ENCODE data around the gene XCL2.

XCL2 gene

GRCh38 chr1:168535536-168535935 is 8.3 kb downstream of the XCL2 start:
- H3K36me3 ChIP-seq (ENCODE audit: insufficient read depth, low read length): no peaks in the 10 kb centered on the region
- peak; percentile 98 for ATAC-seq (ENCODE audit: insufficient read depth, low read depth)
- TF ChIP-seq, protein P1, sequence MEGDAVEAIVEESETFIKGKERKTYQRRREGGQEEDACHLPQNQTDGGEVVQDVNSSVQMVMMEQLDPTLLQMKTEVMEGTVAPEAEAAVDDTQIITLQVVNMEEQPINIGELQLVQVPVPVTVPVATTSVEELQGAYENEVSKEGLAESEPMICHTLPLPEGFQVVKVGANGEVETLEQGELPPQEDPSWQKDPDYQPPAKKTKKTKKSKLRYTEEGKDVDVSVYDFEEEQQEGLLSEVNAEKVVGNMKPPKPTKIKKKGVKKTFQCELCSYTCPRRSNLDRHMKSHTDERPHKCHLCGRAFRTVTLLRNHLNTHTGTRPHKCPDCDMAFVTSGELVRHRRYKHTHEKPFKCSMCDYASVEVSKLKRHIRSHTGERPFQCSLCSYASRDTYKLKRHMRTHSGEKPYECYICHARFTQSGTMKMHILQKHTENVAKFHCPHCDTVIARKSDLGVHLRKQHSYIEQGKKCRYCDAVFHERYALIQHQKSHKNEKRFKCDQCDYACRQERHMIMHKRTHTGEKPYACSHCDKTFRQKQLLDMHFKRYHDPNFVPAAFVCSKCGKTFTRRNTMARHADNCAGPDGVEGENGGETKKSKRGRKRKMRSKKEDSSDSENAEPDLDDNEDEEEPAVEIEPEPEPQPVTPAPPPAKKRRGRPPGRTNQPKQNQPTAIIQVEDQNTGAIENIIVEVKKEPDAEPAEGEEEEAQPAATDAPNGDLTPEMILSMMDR (IDR thresholded peaks at IDR 0.05; ENCODE audit: borderline replicate concordance, extremely low read depth, low read length, poor library complexity, severe bottlenecking): no peak
- TF ChIP-seq EZH2 (IDR thresholded peaks at IDR 0.05; ENCODE audit: borderline replicate concordance, low read depth, low read length, severe bottlenecking): no peak
- H3K79me2 ChIP-seq (ENCODE audit: insufficient read depth, low read length): no peaks in the 10 kb centered on the region
- H3K9me3 ChIP-seq (ENCODE audit: insufficient read depth, low read length, severe bottlenecking): no peaks in the 10 kb centered on the region
- H4K20me1 ChIP-seq (ENCODE audit: insufficient read depth, low read length): no peaks in the 10 kb centered on the region
- DNase-seq: peak; percentile 77
- peak overlapping the region in 1 of 2 experiments; percentile 36; a peak in 2 of 4 replicates for H3K4me3 ChIP-seq (ENCODE audit: low read depth in 1 of 2, low read length in 2 of 2)
- peak overlapping the region; percentile 59 for H3K4me2 ChIP-seq (ENCODE audit: insufficient read depth, low read length)
- peak overlapping the region; percentile 97 for H3K27ac ChIP-seq (ENCODE audit: low read length)
- H2AFZ ChIP-seq (ENCODE audit: low read depth, low read length): peak overlapping the region; percentile 57
- peak overlapping the region; percentile 61 for H3K9ac ChIP-seq (ENCODE audit: low read depth, low read length)
- H3K27me3 ChIP-seq (ENCODE audit: insufficient read depth, low read length, poor library complexity): no peaks in the 10 kb centered on the region
- H3K4me1 ChIP-seq (ENCODE audit: insufficient read depth, low read length): peaks cover 45% of the 10 kb centered on the region

GRCh38 chr1:168531615-168532345 is 12.0 kb downstream of the XCL2 start:
- no peak overlapping the region for H2AFZ ChIP-seq (ENCODE audit: low read depth, low read length)
- H3K4me2 ChIP-seq (ENCODE audit: insufficient read depth, low read length): no peak overlapping the region
- H4K20me1 ChIP-seq (ENCODE audit: insufficient read depth, low read length): no peaks in the 10 kb centered on the region
- no peak for TF ChIP-seq EZH2 (IDR thresholded peaks at IDR 0.05; ENCODE audit: borderline replicate concordance, low read depth, low read length, severe bottlenecking)
- TF ChIP-seq, protein P1 (IDR thresholded peaks at IDR 0.05; ENCODE audit: borderline replicate concordance, extremely low read depth, low read length, poor library complexity, severe bottlenecking): no peak
- peaks cover 41% of the 10 kb centered on the region for H3K4me1 ChIP-seq (ENCODE audit: insufficient read depth, low read length)
- no peaks in the 10 kb centered on the region for H3K27me3 ChIP-seq (ENCODE audit: insufficient read depth, low read length, poor library complexity)
- no peaks in the 10 kb centered on the region for H3K79me2 ChIP-seq (ENCODE audit: insufficient read depth, low read length)
- DNase-seq (no peak), ATAC-seq (ENCODE audit: insufficient read depth, low read depth) (peak; percentile 35)
- H3K36me3 ChIP-seq (ENCODE audit: insufficient read depth, low read length): no peaks in the 10 kb centered on the region
- no peak overlapping the region for H3K9ac ChIP-seq (ENCODE audit: low read depth, low read length)
- H3K9me3 ChIP-seq (ENCODE audit: insufficient read depth, low read length, severe bottlenecking): no peaks in the 10 kb centered on the region
- H3K27ac ChIP-seq (ENCODE audit: low read length): peak overlapping the region; percentile 29; the same call in 1 of the 2 replicates
- no peak overlapping the region for H3K4me3 ChIP-seq (ENCODE audit: low read depth in 1 of 2, low read length in 2 of 2)

- Histone ChIP-seq H3K27me3 (ENCODE audit: insufficient read depth, low read length, poor library complexity) (no peaks in the 10 kb centered on the region), H3K79me2 (ENCODE audit: insufficient read depth, low read length) (no peaks in the 10 kb centered on the region), H3K4me3 (ENCODE audit: low read depth in 1 of 2, low read length in 2 of 2) (no peak overlapping the region), H3K4me2 (ENCODE audit: insufficient read depth, low read length) (no peak overlapping the region), H3K27ac (ENCODE audit: low read length) (no peak overlapping the region), H3K9me3 (ENCODE audit: insufficient read depth, low read length, severe bottlenecking) (no peaks in the 10 kb centered on the region), H3K36me3 (ENCODE audit: insufficient read depth, low read length) (no peaks in the 10 kb centered on the region), H2AFZ (ENCODE audit: low read depth, low read length) (no peak overlapping the region), H4K20me1 (ENCODE audit: insufficient read depth, low read length) (no peaks in the 10 kb centered on the region), H3K4me1 (ENCODE audit: insufficient read depth, low read length) (peaks cover 18% of the 10 kb centered on the region), H3K9ac (ENCODE audit: low read depth, low read length) (no peak overlapping the region)
- TF ChIP-seq, protein P1 (IDR thresholded peaks at IDR 0.05; ENCODE audit: borderline replicate concordance, extremely low read depth, low read length, poor library complexity, severe bottlenecking): no peak
- no peak for TF ChIP-seq EZH2 (IDR thresholded peaks at IDR 0.05; ENCODE audit: borderline replicate concordance, low read depth, low read length, severe bottlenecking)
- ATAC-seq (ENCODE audit: insufficient read depth, low read depth): no peak
- no peak for DNase-seq
Measured at GRCh38 chr1:168529518-168529917, 14.3 kb downstream of the XCL2 start.

Measured in DND-41 (cell line).